Stimulated activated CD4-positive, alpha-beta T cell treated with anti-CD3 and anti-CD28 coated beads, Interleukin-15, amount 100 ng/mL, for 48 hours (primary cell): ENCODE results near the gene ZNF362.

Experiments used
- DNase-seq, 2 donors: peaks; one replicate each; pipeline ENCODE4 v3.0.0-alpha.2; 2020; ENCODE audit warnings: low read depth in 2 of 2

Gene ZNF362

DNA sequence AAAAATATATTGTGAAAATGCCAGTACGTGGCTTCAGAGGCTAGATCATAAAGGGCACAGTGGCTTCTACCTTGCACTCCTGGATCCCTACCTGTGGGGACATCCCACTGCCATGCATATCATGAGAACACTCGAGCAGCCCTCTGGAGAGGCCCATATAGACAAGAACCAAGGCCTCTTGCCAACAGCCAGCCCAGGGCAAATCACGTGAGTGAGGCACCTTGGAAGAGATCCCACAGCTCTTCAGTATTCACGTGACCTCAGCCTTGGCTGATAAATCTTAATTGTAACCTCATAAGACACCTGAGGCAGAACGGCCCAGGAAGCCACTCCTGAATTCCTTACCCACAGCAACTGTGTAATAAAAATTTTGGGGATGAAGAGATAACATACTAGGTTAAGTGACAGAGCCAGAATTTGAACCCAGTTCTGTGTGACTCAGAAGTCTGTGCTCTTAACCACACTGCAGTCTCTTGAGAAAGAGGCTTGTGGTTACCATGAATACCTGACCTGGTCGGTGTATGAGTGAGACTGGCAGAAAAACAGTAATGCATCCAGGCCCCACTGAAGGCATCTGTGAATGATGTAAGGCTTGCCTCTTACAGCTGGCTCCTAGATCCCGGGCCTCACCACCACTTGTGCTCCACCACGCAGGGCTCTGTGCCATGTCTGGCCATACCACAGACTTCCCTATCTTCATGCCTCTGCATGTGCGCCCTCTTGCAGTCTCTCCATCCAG is 71.5 kb downstream of the ZNF362 start:
- no peak for DNase-seq

GRCh38 chr1:33328817-33329216 is 72.5 kb downstream of the ZNF362 start:
- no peak for DNase-seq

GRCh38 chr1:33329600-33330305 is 73.5 kb downstream of the ZNF362 start:
- DNase-seq, result no peak

- DNase-seq, result no peak
Observed at GRCh38 chr1:33330361-33330890, 74.1 kb downstream of the ZNF362 start.

GRCh38 chr1:33330906-33331305 is 74.6 kb downstream of the ZNF362 start:
- no peak for DNase-seq

- no peak for DNase-seq
Observed at GRCh38 chr1:33331444-33332356, 75.4 kb downstream of the ZNF362 start.

DNA sequence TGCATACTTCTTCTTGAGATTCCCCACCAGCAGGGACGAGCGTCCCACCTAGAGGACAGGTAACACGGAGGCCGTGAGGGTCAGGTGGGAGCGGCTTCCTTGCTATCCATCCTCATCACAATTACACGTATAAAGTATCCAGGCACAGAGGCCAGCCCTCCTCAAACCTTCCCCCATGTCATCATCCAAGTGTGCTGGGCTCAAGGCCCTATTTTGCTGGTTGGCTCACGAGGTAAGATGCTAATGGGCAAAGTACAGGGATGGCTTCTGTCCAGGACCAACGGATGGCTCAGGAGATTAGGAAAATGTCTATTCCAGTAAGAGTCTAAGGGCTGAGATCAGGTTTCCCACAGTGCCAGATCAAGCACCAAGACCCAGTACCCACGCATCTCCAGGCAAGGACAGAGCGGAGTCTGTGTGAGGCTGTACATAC is 76.1 kb downstream of the ZNF362 start:
- no peak for DNase-seq

- DNase-seq, result no peak
Observed at GRCh38 chr1:33332881-33333280, 76.6 kb downstream of the ZNF362 start.

- DNase-seq, result no peak
Observed at GRCh38 chr1:33334081-33334552, 77.8 kb downstream of the ZNF362 start.

- no peak for DNase-seq
Observed at GRCh38 chr1:33335020-33335419, 78.7 kb downstream of the ZNF362 start.

GRCh38 chr1:33336580-33336979 is 80.3 kb downstream of the ZNF362 start:
- DNase-seq, result no peak

DNA sequence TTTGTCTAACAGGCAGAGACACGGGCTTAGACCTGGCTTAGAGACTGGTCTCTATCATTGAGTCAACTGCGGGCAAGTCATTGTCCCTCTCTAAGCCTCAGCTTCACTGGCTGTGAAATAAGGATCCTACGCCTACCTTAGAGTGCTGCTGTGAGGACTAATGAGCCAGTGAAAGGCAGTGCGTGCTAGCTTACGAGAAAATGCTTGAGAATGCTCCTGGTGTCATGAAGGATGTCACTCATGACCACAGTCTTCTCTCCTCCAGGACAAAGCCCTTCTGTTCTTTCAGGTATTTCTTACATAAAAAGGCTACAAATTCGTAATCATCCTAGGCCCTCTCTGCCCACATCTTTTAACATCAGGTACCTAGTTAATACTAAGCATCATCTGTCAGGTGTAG is 81.1 kb downstream of the ZNF362 start:
- no peak for DNase-seq

- no peak for DNase-seq
Observed at GRCh38 chr1:33338048-33338439, 81.8 kb downstream of the ZNF362 start.

- DNase-seq, result no peak
Observed at GRCh38 chr1:33338440-33339211, 82.3 kb downstream of the ZNF362 start.

DNA sequence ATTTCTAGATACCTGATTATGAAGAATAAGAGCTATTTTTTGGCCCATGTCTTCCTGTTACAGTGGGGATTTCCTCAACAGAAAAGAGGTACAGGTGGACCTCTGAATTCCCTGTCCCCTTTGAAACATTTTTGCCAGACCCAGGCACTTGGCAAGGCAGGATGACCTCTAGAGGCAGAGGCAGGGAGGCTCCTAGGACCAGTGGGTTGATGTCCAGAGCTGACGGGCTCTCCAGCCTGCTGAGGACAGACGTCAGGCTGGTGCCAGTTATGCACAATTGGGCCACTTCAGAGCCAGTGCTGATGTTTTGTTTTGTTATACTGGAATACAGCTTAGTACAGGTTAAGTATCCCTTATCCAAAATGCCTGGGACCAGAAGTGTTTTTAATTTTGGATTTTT is 83.1 kb downstream of the ZNF362 start:
- DNase-seq, result no peak

GRCh38 chr1:33341190-33341589 is 84.9 kb downstream of the ZNF362 start:
- DNase-seq, result no peak

GRCh38 chr1:33342041-33342723 is 85.9 kb downstream of the ZNF362 start:
- no peak for DNase-seq

- no peak for DNase-seq
Observed at GRCh38 chr1:33343539-33343938, 87.2 kb downstream of the ZNF362 start.

GRCh38 chr1:33344896-33345560 is 88.7 kb downstream of the ZNF362 start:
- DNase-seq, result no peak

DNA sequence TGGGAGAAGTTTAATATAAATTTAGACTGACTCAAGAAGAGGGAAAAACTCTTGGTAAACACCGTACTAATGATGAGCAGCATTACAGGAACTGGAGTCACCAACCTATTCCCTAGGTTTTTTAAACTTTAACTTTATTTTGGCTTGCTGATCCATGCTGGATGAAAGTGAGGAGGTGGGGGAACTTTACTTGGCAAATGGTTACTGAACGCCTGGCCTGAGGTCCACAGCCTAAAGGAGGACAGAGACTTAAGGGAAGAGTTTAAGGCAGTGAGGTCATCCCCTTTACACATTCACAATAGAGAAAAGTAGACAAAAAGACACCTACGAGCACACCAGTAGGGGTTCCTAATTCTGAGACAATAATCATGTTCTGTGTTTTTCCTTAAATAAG is 90.2 kb downstream of the ZNF362 start:
- DNase-seq, result no peak
